HCT116 (cell line): ENCODE data around the gene HPGDS. TPM values are rescaled to one million over a fixed set of nuclear protein-coding genes. Genes with fewer than 3 reads are reported as not detected.

ENCODE experiments used
- ATAC-seq: fragments of 200-7000 bp; cut with Tn5 transposase; 2 replicates; pipeline ENCODE4 v1.9.1; 2020; ENCODE audit warnings: mild to moderate bottlenecking, moderate library complexity
- BruUV-seq: library from RNA; stranded (reverse); fragments of 400-500 nt; replicated peaks from 2 replicates; lab custom pipeline; 2021; lab: Mats Ljungman, UMichigan
- CTCF ChIA-PET: fragments of 300-600 bp; sonication (Branson Sonifier 250); formaldehyde crosslinking; loops from one replicate; lab custom pipeline; 2021; ENCODE audit warnings: antibody characterized with exemption; lab: Charles Lee
- POLR2A ChIA-PET: fragments of 300-600, 350-600 bp; sonication (Branson Sonifier 250); formaldehyde crosslinking; loops from one replicate; lab custom pipeline; 2021; ENCODE audit warnings: antibody characterized with exemption; lab: Charles Lee
- RAD21 ChIA-PET, 2 experiments: fragments of 300-600 bp; sonication (Branson Sonifier 250); formaldehyde crosslinking; loops; one replicate each; lab custom pipeline; 2023; ENCODE audit warnings: low total read pairs in 2 of 2; ENCODE audit not compliant: uncharacterized antibody in 2 of 2, unreplicated experiment in 2 of 2, low non-redundant PET in 1 of 2; lab: Charles Lee
- DNase-seq: peaks from one replicate; pipeline ENCODE4 v3.0.0-alpha.2; 2010; ENCODE audit warnings: low read depth, low spot score
- H2AFZ ChIP-seq: fragments of 200-600 bp; shearing (Covaris generic), sonication (generic); 2 replicates; pipeline ENCODE4 v1.6.1; 2017; ENCODE audit warnings: low read depth, mixed run types, mixed read lengths, antibody characterized with exemption, low read length; ENCODE audit not compliant: poor library complexity, severe bottlenecking
- H3K27ac ChIP-seq: 2 replicates; pipeline ENCODE4 v1.5.1; 2012; ENCODE audit warnings: low read depth, low read length
- H3K27me3 ChIP-seq: fragments of 200-600 bp; sonication (generic); 2 replicates; pipeline ENCODE4 v1.6.1; 2016; ENCODE audit warnings: mixed run types, low read length, mixed read lengths; ENCODE audit not compliant: insufficient read depth
- H3K36me3 ChIP-seq, 2 experiments: fragments of 200-500 bp in 1 of 2; fragments of 200-600 bp in 1 of 2; sonication (Bioruptor generic) in 1 of 2; sonication (generic) in 1 of 2; 2 replicates each; pipeline versions ENCODE4 v1.5.1 to v1.6.1; 2014 to 2016; ENCODE audit warnings: low read length in 2 of 2, inconsistent platforms in 1 of 2, mixed read lengths in 1 of 2, mixed run types in 1 of 2; ENCODE audit not compliant: insufficient read depth in 2 of 2, control insufficient read depth in 1 of 2
- H3K4me1 ChIP-seq, 2 experiments: fragments of 200-600 bp in 1 of 2; sonication (generic) in 1 of 2; 2 replicates each; pipeline versions ENCODE4 v1.5.1 to v1.6.1; 2012 to 2017; ENCODE audit warnings: low read length in 2 of 2, inconsistent platforms in 1 of 2, mild to moderate bottlenecking in 1 of 2, mixed read lengths in 1 of 2, mixed run types in 1 of 2, moderate library complexity in 1 of 2; ENCODE audit not compliant: insufficient read depth in 2 of 2, control insufficient read depth in 1 of 2
- H3K4me2 ChIP-seq: fragments of 200-600 bp; sonication (generic); 2 replicates; pipeline ENCODE4 v1.6.1; 2017; ENCODE audit warnings: mixed run types, low read length, mixed read lengths
- H3K4me3 ChIP-seq, 2 experiments: fragments of 200-600 bp in 1 of 2; sonication (generic) in 1 of 2; replicated peaks in 1 of 2; 2 replicates each; pipeline ENCODE4 v1.5.1; 2011 to 2016; ENCODE audit warnings: low read length in 2 of 2, control low read depth in 1 of 2, low read depth in 1 of 2, mild to moderate bottlenecking in 1 of 2, mixed read lengths in 1 of 2, mixed run types in 1 of 2
- H3K79me2 ChIP-seq: fragments of 200-600 bp; sonication (generic); 2 replicates; pipeline ENCODE4 v1.6.1; 2017; ENCODE audit warnings: mild to moderate bottlenecking, mixed run types, low read length, moderate library complexity, mixed read lengths; ENCODE audit not compliant: insufficient read depth
- H3K9ac ChIP-seq: fragments of 200-600 bp; sonication (generic); 2 replicates; pipeline ENCODE4 v1.6.1; 2016; ENCODE audit warnings: low read length, mixed read lengths
- H3K9me2 ChIP-seq: fragments of 200-600 bp; sonication (generic), shearing (Covaris generic); 2 replicates; pipeline ENCODE4 v1.6.1; 2017; ENCODE audit warnings: mixed run types, mild to moderate bottlenecking, moderate library complexity; ENCODE audit not compliant: insufficient read depth
- H3K9me3 ChIP-seq, 2 experiments: fragments of 200-500 bp in 1 of 2; fragments of 200-600 bp in 1 of 2; sonication (Bioruptor generic) in 1 of 2; sonication (generic) in 1 of 2; 2 replicates each; pipeline ENCODE4 v1.6.1; 2014 to 2017; ENCODE audit warnings: low read length in 2 of 2, mixed read lengths in 2 of 2, inconsistent platforms in 1 of 2, low read depth in 1 of 2, mild to moderate bottlenecking in 1 of 2, mixed run types in 1 of 2, moderate library complexity in 1 of 2; ENCODE audit not compliant: control insufficient read depth in 1 of 2, insufficient read depth in 1 of 2
- H4K20me1 ChIP-seq: fragments of 200-600 bp; sonication (generic), shearing (Covaris generic); 2 replicates; pipeline ENCODE4 v1.6.1; 2017; ENCODE audit warnings: mixed run types, mild to moderate bottlenecking, moderate library complexity; ENCODE audit not compliant: insufficient read depth
- EGR1 ChIP-seq: IDR thresholded peaks from 2 replicates; pipeline ENCODE4 v1.6.1; 2012; ENCODE audit warnings: low read depth
- ELF1 ChIP-seq: IDR thresholded peaks from 2 replicates; pipeline ENCODE4 v1.6.1; 2012; ENCODE audit warnings: low read depth, borderline replicate concordance
- JUND ChIP-seq: IDR thresholded peaks from 2 replicates; pipeline ENCODE4 v1.6.1; 2012
- POLR2A ChIP-seq: IDR thresholded peaks from 2 replicates; pipeline ENCODE4 v1.7.0; 2011; ENCODE audit warnings: borderline replicate concordance; ENCODE audit not compliant: insufficient read depth, insufficient read length; ENCODE audit errors: extremely low read depth
- RAD21 ChIP-seq: IDR thresholded peaks from 2 replicates; pipeline ENCODE4 v1.6.1; 2012; ENCODE audit warnings: low read depth, mild to moderate bottlenecking
- SP1 ChIP-seq: IDR thresholded peaks from 2 replicates; pipeline ENCODE4 v1.6.1; 2012; ENCODE audit warnings: low read depth
- SRF ChIP-seq: IDR thresholded peaks from 2 replicates; pipeline ENCODE4 v1.6.1; 2012; ENCODE audit warnings: low read depth
- YY1 ChIP-seq: IDR thresholded peaks from 2 replicates; pipeline ENCODE4 v1.6.1; 2011; ENCODE audit warnings: low read length, low read depth, moderate library complexity, mild to moderate bottlenecking; ENCODE audit not compliant: insufficient replicate concordance; ENCODE audit errors: extremely low read depth
- ZFX ChIP-seq: fragments of 450-650 bp; IDR thresholded peaks from 2 replicates; pipeline ENCODE4 v1.6.1; 2017
- ZNF274 ChIP-seq: fragments of 200-500 bp; sonication (Bioruptor generic); IDR thresholded peaks from 2 replicates; pipeline ENCODE4 v1.6.1; 2014; ENCODE audit warnings: mild to moderate bottlenecking, low read depth, low read length, inconsistent platforms
- intact Hi-C: fragments of 100-400 bp; cut with micrococcal nuclease; formaldehyde crosslinking; loops from 2 replicates; pipeline ENCODE4 v1.10.0; 2022
- total RNA-seq: library from RNA; stranded (reverse); gene quantifications from one replicate; pipeline ENCODE4 v1.2.1, GENCODE V29; 2021; ENCODE audit not compliant: unreplicated experiment
- TF ChIP-seq, protein P1 (sequence below): IDR thresholded peaks from 2 replicates; pipeline ENCODE4 v1.6.1; 2012
- TF ChIP-seq, protein P2 (sequence below), 3 experiments: fragments of 200-600 bp in 1 of 3; sonication (generic) in 1 of 3; IDR thresholded peaks in 2 of 3; conservative IDR thresholded peaks in 1 of 3; 2 replicates each; pipeline ENCODE4 v1.5.1; 2012 to 2017; ENCODE audit warnings: low read depth in 2 of 3, low read length in 2 of 3, antibody characterized with exemption in 1 of 3, borderline replicate concordance in 1 of 3, control low read depth in 1 of 3, mild to moderate bottlenecking in 1 of 3, mixed read lengths in 1 of 3, mixed run types in 1 of 3, moderate library complexity in 1 of 3; ENCODE audit not compliant: insufficient read depth in 1 of 3
- TF ChIP-seq, protein P3 (sequence below): IDR thresholded peaks from 2 replicates; pipeline ENCODE4 v1.6.1; 2012; ENCODE audit warnings: low read depth
- TF ChIP-seq, protein P4 (sequence below): IDR thresholded peaks from 2 replicates; pipeline ENCODE4 v1.6.1; 2012

HPGDS gene
- total RNA-seq, 1 experiment from 2014 or later: not detected

DNA sequence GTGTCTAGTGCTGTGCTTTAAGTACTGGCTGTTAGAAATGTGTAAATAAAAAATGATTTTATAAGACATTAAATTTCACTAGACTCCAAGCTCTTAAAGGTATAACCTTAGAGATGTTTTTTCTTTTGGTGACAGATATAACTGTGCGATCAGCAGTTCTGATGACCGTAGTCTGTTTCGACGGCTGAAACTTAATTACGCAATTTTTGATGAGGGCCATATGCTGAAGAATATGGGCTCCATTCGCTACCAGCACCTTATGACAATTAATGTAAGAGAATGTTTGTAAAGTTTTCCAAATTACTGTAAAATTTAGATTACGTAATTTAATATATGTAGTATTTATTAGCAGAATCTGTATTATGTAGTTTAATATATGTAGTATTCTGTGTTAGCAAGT lies 66.4 kb downstream of the HPGDS start:
- ChIA-PET POLR2A (no interaction called here), CTCF (no interaction called here), RAD21 (no interaction called here)
- Histone ChIP-seq H3K9me2 (no peaks in the 10 kb centered on the region), H4K20me1 (no peaks in the 10 kb centered on the region), H3K27ac (no peak overlapping the region), H3K4me3 (no peak overlapping the region), H3K36me3 (peaks cover 33 to 34% of the 10 kb centered on the region in 2 experiments), H3K4me1 (no peaks in the 10 kb centered on the region), H3K4me2 (no peak overlapping the region), H3K9me3 (no peaks in the 10 kb centered on the region), H3K27me3 (no peaks in the 10 kb centered on the region), H3K9ac (no peak overlapping the region), H3K79me2 (no peaks in the 10 kb centered on the region; the same call in 1 of the 2 replicates), H2AFZ (no peak overlapping the region)
- no TSS peak for BruUV-seq
- TF ChIP-seq, protein P1, sequence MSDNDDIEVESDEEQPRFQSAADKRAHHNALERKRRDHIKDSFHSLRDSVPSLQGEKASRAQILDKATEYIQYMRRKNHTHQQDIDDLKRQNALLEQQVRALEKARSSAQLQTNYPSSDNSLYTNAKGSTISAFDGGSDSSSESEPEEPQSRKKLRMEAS: no peak
- TF ChIP-seq EGR1 (no peak), ZFX (no peak), SP1 (no peak), SRF (no peak), YY1 (no peak), ELF1 (no peak), JUND (no peak), RAD21 (no peak), ZNF274 (no peak), POLR2A (no peak)
- TF ChIP-seq, protein P2, sequence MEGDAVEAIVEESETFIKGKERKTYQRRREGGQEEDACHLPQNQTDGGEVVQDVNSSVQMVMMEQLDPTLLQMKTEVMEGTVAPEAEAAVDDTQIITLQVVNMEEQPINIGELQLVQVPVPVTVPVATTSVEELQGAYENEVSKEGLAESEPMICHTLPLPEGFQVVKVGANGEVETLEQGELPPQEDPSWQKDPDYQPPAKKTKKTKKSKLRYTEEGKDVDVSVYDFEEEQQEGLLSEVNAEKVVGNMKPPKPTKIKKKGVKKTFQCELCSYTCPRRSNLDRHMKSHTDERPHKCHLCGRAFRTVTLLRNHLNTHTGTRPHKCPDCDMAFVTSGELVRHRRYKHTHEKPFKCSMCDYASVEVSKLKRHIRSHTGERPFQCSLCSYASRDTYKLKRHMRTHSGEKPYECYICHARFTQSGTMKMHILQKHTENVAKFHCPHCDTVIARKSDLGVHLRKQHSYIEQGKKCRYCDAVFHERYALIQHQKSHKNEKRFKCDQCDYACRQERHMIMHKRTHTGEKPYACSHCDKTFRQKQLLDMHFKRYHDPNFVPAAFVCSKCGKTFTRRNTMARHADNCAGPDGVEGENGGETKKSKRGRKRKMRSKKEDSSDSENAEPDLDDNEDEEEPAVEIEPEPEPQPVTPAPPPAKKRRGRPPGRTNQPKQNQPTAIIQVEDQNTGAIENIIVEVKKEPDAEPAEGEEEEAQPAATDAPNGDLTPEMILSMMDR (IDR thresholded peaks at IDR 0.05 in 2 of 3, conservative IDR thresholded peaks at IDR 0.05 in 1 of 3; ENCODE audit: borderline replicate concordance in 1 of 3, insufficient read depth in 1 of 3, low read depth in 2 of 3, low read length in 2 of 3): no peak
- TF ChIP-seq, protein P3, sequence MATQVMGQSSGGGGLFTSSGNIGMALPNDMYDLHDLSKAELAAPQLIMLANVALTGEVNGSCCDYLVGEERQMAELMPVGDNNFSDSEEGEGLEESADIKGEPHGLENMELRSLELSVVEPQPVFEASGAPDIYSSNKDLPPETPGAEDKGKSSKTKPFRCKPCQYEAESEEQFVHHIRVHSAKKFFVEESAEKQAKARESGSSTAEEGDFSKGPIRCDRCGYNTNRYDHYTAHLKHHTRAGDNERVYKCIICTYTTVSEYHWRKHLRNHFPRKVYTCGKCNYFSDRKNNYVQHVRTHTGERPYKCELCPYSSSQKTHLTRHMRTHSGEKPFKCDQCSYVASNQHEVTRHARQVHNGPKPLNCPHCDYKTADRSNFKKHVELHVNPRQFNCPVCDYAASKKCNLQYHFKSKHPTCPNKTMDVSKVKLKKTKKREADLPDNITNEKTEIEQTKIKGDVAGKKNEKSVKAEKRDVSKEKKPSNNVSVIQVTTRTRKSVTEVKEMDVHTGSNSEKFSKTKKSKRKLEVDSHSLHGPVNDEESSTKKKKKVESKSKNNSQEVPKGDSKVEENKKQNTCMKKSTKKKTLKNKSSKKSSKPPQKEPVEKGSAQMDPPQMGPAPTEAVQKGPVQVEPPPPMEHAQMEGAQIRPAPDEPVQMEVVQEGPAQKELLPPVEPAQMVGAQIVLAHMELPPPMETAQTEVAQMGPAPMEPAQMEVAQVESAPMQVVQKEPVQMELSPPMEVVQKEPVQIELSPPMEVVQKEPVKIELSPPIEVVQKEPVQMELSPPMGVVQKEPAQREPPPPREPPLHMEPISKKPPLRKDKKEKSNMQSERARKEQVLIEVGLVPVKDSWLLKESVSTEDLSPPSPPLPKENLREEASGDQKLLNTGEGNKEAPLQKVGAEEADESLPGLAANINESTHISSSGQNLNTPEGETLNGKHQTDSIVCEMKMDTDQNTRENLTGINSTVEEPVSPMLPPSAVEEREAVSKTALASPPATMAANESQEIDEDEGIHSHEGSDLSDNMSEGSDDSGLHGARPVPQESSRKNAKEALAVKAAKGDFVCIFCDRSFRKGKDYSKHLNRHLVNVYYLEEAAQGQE: no peak
- TF ChIP-seq, protein P4, sequence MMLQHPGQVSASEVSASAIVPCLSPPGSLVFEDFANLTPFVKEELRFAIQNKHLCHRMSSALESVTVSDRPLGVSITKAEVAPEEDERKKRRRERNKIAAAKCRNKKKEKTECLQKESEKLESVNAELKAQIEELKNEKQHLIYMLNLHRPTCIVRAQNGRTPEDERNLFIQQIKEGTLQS: no peak
- intact Hi-C loops: no loop called here
- no peak for DNase-seq
- no peak for ATAC-seq
